T-cell (primary cell): ENCODE data around the gene PHF12. TPM values are rescaled to one million over a fixed set of nuclear protein-coding genes. Genes with fewer than 3 reads are reported as not detected.

Source experiments
- ATAC-seq, 4 experiments: fragments of 200-7000 bp in 3 of 4; fragments of 150-1000 bp in 1 of 4; cut with Tn5 transposase; replicated peaks in 1 of 4; 1 replicate in 3 of 4; 2 replicates in 1 of 4; pipeline ENCODE4 v1.10.0; 2021; ENCODE audit warnings: moderate library complexity in 3 of 4, mild to moderate bottlenecking in 2 of 4, moderate number of reproducible peaks in 1 of 4
- CTCF ChIA-PET, 2 donors: fragments of 300-600 bp; sonication (Branson Sonifier 250); formaldehyde crosslinking; loops; one replicate each; lab custom pipeline; 2022; ENCODE audit warnings: antibody characterized with exemption in 2 of 2; lab: Charles Lee
- POLR2A ChIA-PET, 2 donors: fragments of 300-600 bp; sonication (Branson Sonifier 250); formaldehyde crosslinking; loops; one replicate each; lab custom pipeline; 2022; ENCODE audit warnings: antibody characterized with exemption in 2 of 2; lab: Charles Lee
- DNase-seq, 35 experiments: peaks; one replicate each; pipeline versions ENCODE4 v3.0.0 to v3.0.0-alpha.2; 2013 to 2023
- H3K27ac ChIP-seq: one replicate; pipeline ENCODE4 v1.5.1; 2013; ENCODE audit warnings: low read length
- H3K27me3 ChIP-seq, 2 experiments: replicated peaks in 1 of 2; 1 replicate in 1 of 2; 2 replicates in 1 of 2; pipeline versions ENCODE4 v1.6.1 to v1.7.0; 2013; ENCODE audit warnings: low read length in 1 of 2, mixed read lengths in 1 of 2; ENCODE audit not compliant: control insufficient read depth in 2 of 2, insufficient read depth in 2 of 2; ENCODE audit errors: extremely low read depth in 1 of 2
- H3K36me3 ChIP-seq, 2 donors: 1 replicate in 1 of 2; 2 replicates in 1 of 2; pipeline versions ENCODE4 v1.6.1 to v1.7.0; 2013; ENCODE audit warnings: low read length in 1 of 2; ENCODE audit not compliant: control insufficient read depth in 2 of 2, insufficient read depth in 1 of 2; ENCODE audit errors: extremely low read depth in 1 of 2
- H3K4me1 ChIP-seq, 2 experiments: 1 replicate in 1 of 2; 2 replicates in 1 of 2; pipeline versions ENCODE4 v1.6.1 to v1.7.0; 2013; ENCODE audit warnings: low read length in 2 of 2, mixed read lengths in 1 of 2; ENCODE audit not compliant: insufficient read depth in 2 of 2, control insufficient read depth in 1 of 2; ENCODE audit errors: extremely low read depth in 1 of 2
- H3K4me3 ChIP-seq, 2 donors: 1 replicate in 1 of 2; 2 replicates in 1 of 2; pipeline versions ENCODE4 v1.5.1 to v1.7.0; 2013; ENCODE audit warnings: mild to moderate bottlenecking in 2 of 2, low read length in 1 of 2, moderate library complexity in 1 of 2; ENCODE audit not compliant: control insufficient read depth in 1 of 2; ENCODE audit errors: extremely low read depth in 1 of 2
- H3K9me3 ChIP-seq: 2 replicates; pipeline ENCODE4 v1.7.0; 2013
- H3K27ac Mint-ChIP-seq, 2 donors: one replicate each; pipeline ENCODE4 v1.8.0; 2020 to 2021; ENCODE audit warnings: mild to moderate bottlenecking in 2 of 2, mixed read lengths in 2 of 2
- H3K27me3 Mint-ChIP-seq, 2 donors: one replicate each; pipeline ENCODE4 v1.8.0; 2021 to 2022; ENCODE audit warnings: mixed read lengths in 2 of 2
- H3K36me3 Mint-ChIP-seq: one replicate; pipeline ENCODE4 v1.8.0; 2021; ENCODE audit warnings: mixed read lengths
- H3K4me1 Mint-ChIP-seq, 3 donors: one replicate each; pipeline ENCODE4 v1.8.0; 2020 to 2022; ENCODE audit warnings: mixed read lengths in 3 of 3, mild to moderate bottlenecking in 1 of 3
- H3K4me3 Mint-ChIP-seq, 3 donors: one replicate each; pipeline ENCODE4 v1.8.0; 2020 to 2022; ENCODE audit warnings: mild to moderate bottlenecking in 3 of 3, mixed read lengths in 3 of 3, moderate library complexity in 3 of 3
- H3K9me3 Mint-ChIP-seq, 3 donors: one replicate each; pipeline ENCODE4 v1.8.0; 2020 to 2022; ENCODE audit warnings: mixed read lengths in 3 of 3
- WGBS: methylation state at CpG from one replicate; pipeline ENCODE4 v1.1.5; 2013; ENCODE audit warnings: missing lambda C conversion rate; ENCODE audit not compliant: insufficient coverage; 5-methylcytosine and 5-hydroxymethylcytosine counted together
- total RNA-seq, 35 experiments: library from RNA in 6 of 35; stranded (reverse) in 6 of 35; fragments of 120-200 nt in 1 of 35; gene quantifications; one replicate each; pipeline versions ENCODE4 v1.2.1 to v1.2.4 and lab custom pipeline; 2013 to 2026

PHF12 gene
- total RNA-seq, 5 donors from 2014 or later (not counting 1 experiment from before 2014, with no cell fraction given) = 121 to 176 (median 123) TPM

GRCh38 chr17:28992625-28993600, 41.6 kb upstream of the PHF12 start:
- WGBS = 90% methylated on average over 2 of the region's 11 CpGs
- CTCF ChIA-PET = interaction anchor here in 1 of 2 donors (0.6 kb wide), 2 partner anchors 427 to 439 kb away, joined by 4 to 5 read pairs; no protein-coding TSS in a partner anchor
- H3K36me3 Mint-ChIP-seq = no peaks in the 10 kb centered on the region

GRCh38 chr17:28992185-28992584, 40.9 kb upstream of the PHF12 start:
- Histone ChIP-seq H3K9me3 (no peaks in the 10 kb centered on the region), H3K4me1 (no peaks in the 10 kb centered on the region), H3K27ac (no peak overlapping the region), H3K27me3 (peaks cover 0 to 37% of the 10 kb centered on the region in 2 experiments), H3K36me3 (no peaks in the 10 kb centered on the region), H3K4me3 (no peak overlapping the region)
- H3K27me3 Mint-ChIP-seq = peaks cover 15 to 16% of the 10 kb centered on the region in 2 donors
- ATAC-seq = no peak
- WGBS = no CpG with 5 or more reads among the region's 7 CpGs
- H3K4me1 Mint-ChIP-seq = no peaks in the 10 kb centered on the region
- no peaks in the 10 kb centered on the region for H3K36me3 Mint-ChIP-seq
- POLR2A ChIA-PET = no interaction called here
- CTCF ChIA-PET = no interaction called here
- H3K9me3 Mint-ChIP-seq = no peaks in the 10 kb centered on the region
- DNase-seq = no peak
- no peak overlapping the region for H3K4me3 Mint-ChIP-seq
- H3K27ac Mint-ChIP-seq = no peak overlapping the region

More at GRCh38 chr17:28992625-28993600, 41.6 kb upstream of the PHF12 start:
- Histone ChIP-seq H3K36me3 (no peaks in the 10 kb centered on the region), H3K27me3 (peaks cover 0 to 42% of the 10 kb centered on the region in 2 experiments), H3K4me1 (no peaks in the 10 kb centered on the region), H3K4me3 (no peak overlapping the region), H3K9me3 (no peaks in the 10 kb centered on the region), H3K27ac (no peak overlapping the region)
- H3K4me3 Mint-ChIP-seq = no peak overlapping the region
- POLR2A ChIA-PET = interaction anchor here in 1 of 2 donors (0.6 kb wide), 1 partner anchor 1827 kb away, joined by 5 read pairs; no protein-coding TSS in a partner anchor
- no peak for ATAC-seq
- H3K4me1 Mint-ChIP-seq = no peaks in the 10 kb centered on the region
- H3K9me3 Mint-ChIP-seq = no peaks in the 10 kb centered on the region
- H3K27me3 Mint-ChIP-seq = peaks cover 15 to 21% of the 10 kb centered on the region in 2 donors
- H3K27ac Mint-ChIP-seq = no peak overlapping the region
- DNase-seq = no peak

- Mint-ChIP-seq H3K27me3 (peaks cover 12 to 13% of the 10 kb centered on the region in 2 donors), H3K36me3 (no peaks in the 10 kb centered on the region), H3K4me1 (no peaks in the 10 kb centered on the region), H3K4me3 (no peak overlapping the region), H3K27ac (no peak overlapping the region), H3K9me3 (no peaks in the 10 kb centered on the region)
- POLR2A ChIA-PET = no interaction called here
- Histone ChIP-seq H3K27ac (no peak overlapping the region), H3K36me3 (no peaks in the 10 kb centered on the region), H3K27me3 (peaks cover 0 to 36% of the 10 kb centered on the region in 2 experiments), H3K4me1 (no peaks in the 10 kb centered on the region), H3K9me3 (no peaks in the 10 kb centered on the region), H3K4me3 (no peak overlapping the region)
- ATAC-seq (no peak), DNase-seq (no peak)
- 69% methylated on average over 6 of the region's 8 CpGs for WGBS
- CTCF ChIA-PET = no interaction called here
Observed at GRCh38 chr17:28991779-28992178, 40.5 kb upstream of the PHF12 start.

- no peaks in the 10 kb centered on the region for H3K9me3 ChIP-seq
- CTCF ChIA-PET = no interaction called here
- Mint-ChIP-seq H3K9me3 (no peaks in the 10 kb centered on the region), H3K27me3 (peaks cover 7 to 8% of the 10 kb centered on the region in 2 donors), H3K27ac (no peak overlapping the region), H3K4me3 (no peak overlapping the region), H3K4me1 (peaks cover 0 to under 1% (median 0%) of the 10 kb centered on the region in 3 donors), H3K36me3 (no peaks in the 10 kb centered on the region)
- peaks cover 0 to 28% of the 10 kb centered on the region in 2 experiments for H3K27me3 ChIP-seq
- peaks cover 0 to 1% of the 10 kb centered on the region in 2 experiments for H3K4me1 ChIP-seq
- POLR2A ChIA-PET = no interaction called here
- H3K36me3 ChIP-seq = no peaks in the 10 kb centered on the region
- no peak for DNase-seq
- H3K4me3 ChIP-seq = no peak overlapping the region
- no peak overlapping the region for H3K27ac ChIP-seq
- ATAC-seq = no peak
Observed at GRCh38 chr17:28989028-28989427, 37.7 kb upstream of the PHF12 start.

- H3K27me3 ChIP-seq = peaks cover 0 to 22% of the 10 kb centered on the region in 2 experiments
- Mint-ChIP-seq H3K4me1 (peaks cover 1 to 6% (median 3%) of the 10 kb centered on the region in 3 donors), H3K36me3 (no peaks in the 10 kb centered on the region), H3K4me3 (no peak overlapping the region), H3K27me3 (peaks cover 4 to 7% of the 10 kb centered on the region in 2 donors), H3K9me3 (no peaks in the 10 kb centered on the region), H3K27ac (no peak overlapping the region)
- POLR2A ChIA-PET = no interaction called here
- no peak for ATAC-seq
- DNase-seq = no peak
- H3K27ac ChIP-seq = no peak overlapping the region
- H3K4me1 ChIP-seq = peaks cover 0 to 7% of the 10 kb centered on the region in 2 experiments
- no peaks in the 10 kb centered on the region for H3K9me3 ChIP-seq
- CTCF ChIA-PET = no interaction called here
- H3K36me3 ChIP-seq = no peaks in the 10 kb centered on the region
- H3K4me3 ChIP-seq = no peak overlapping the region
- 71% methylated on average over 1 of the region's 1 CpG for WGBS
Observed at GRCh38 chr17:28988475-28988874, 37.2 kb upstream of the PHF12 start.

- ChIA-PET CTCF (no interaction called here), POLR2A (no interaction called here)
- no peaks in the 10 kb centered on the region for H3K9me3 Mint-ChIP-seq
- Histone ChIP-seq H3K27ac (no peak overlapping the region), H3K4me1 (peaks cover 11 to 22% of the 10 kb centered on the region in 2 experiments), H3K27me3 (peaks cover 0 to 14% of the 10 kb centered on the region in 2 experiments), H3K36me3 (no peaks in the 10 kb centered on the region), H3K4me3 (no peak overlapping the region), H3K9me3 (no peaks in the 10 kb centered on the region)
- no peaks in the 10 kb centered on the region for H3K36me3 Mint-ChIP-seq
- H3K27ac Mint-ChIP-seq = no peak overlapping the region
- peaks cover 3% of the 10 kb centered on the region in 2 donors for H3K27me3 Mint-ChIP-seq
- WGBS = 86% methylated on average over 11 of the region's 15 CpGs
- no peak overlapping the region for H3K4me3 Mint-ChIP-seq
- DNase-seq (no peak), ATAC-seq (no peak)
- H3K4me1 Mint-ChIP-seq = peaks cover 16 to 21% (median 18%) of the 10 kb centered on the region in 3 donors
Observed at GRCh38 chr17:28986714-28987655, 35.7 kb upstream of the PHF12 start.
